GM12878 (cell line): ENCODE data around the gene UBALD2. TPM values are rescaled to one million over a fixed set of nuclear protein-coding genes. Genes with fewer than 3 reads are reported as not detected.

Experiments used
- ATAC-seq: fragments of 200-7000 bp; cut with Tn5 transposase; 3 replicates; pipeline ENCODE4 v1.9.1; 2020; ENCODE audit warnings: mild to moderate bottlenecking, moderate library complexity
- BruUV-seq: library from RNA; stranded (reverse); fragments of 400-500 nt; replicated peaks from 2 replicates; lab custom pipeline; 2021; lab: Mats Ljungman, UMichigan
- CTCF ChIA-PET: fragments of 300-600 bp; sonication (Branson Sonifier 250); formaldehyde crosslinking; extraction: SDS; loops from one replicate; lab custom pipeline; 2021; ENCODE audit warnings: inconsistent platforms; lab: Yijun Ruan, JAX
- POLR2A ChIA-PET: fragments of 350-600 bp; formaldehyde crosslinking; extraction: SDS; loops from one replicate; lab custom pipeline; 2021; ENCODE audit warnings: inconsistent platforms; lab: Charles Lee
- RAD21 ChIA-PET: fragments of 300-600 bp; sonication (Branson Sonifier 250); formaldehyde crosslinking; loops from one replicate; lab custom pipeline; 2023; ENCODE audit warnings: antibody characterized with exemption; ENCODE audit not compliant: unreplicated experiment; lab: Charles Lee
- SMC1A ChIA-PET: fragments of 300-600 bp; sonication (Branson Sonifier 250); formaldehyde crosslinking; loops from one replicate; lab custom pipeline; 2023; ENCODE audit not compliant: unreplicated experiment, uncharacterized antibody; lab: Charles Lee
- DNase-seq: peaks from one replicate; pipeline ENCODE4 v3.0.0-alpha.2; 2011; ENCODE audit warnings: low read depth, low spot score
- FAIRE-seq: peaks from 3 replicates; lab custom pipeline; 2011; peaks lifted over from hg19 to GRCh38; lab: Jason Lieb, UNC
- H2AFZ ChIP-seq: 2 replicates; pipeline ENCODE4 v1.6.0; 2011; ENCODE audit warnings: low read depth, low read length, control low read depth; ENCODE audit not compliant: control insufficient read depth
- H3K27ac ChIP-seq: 2 replicates; pipeline ENCODE4 v1.5.1; 2011; ENCODE audit warnings: control low read depth; ENCODE audit not compliant: control insufficient read depth, insufficient read depth
- H3K27me3 ChIP-seq, 2 experiments: replicated peaks in 1 of 2; 2 replicates each; pipeline versions ENCODE4 v1.6.0 to v1.6.1; 2011; ENCODE audit warnings: low read length in 1 of 2; ENCODE audit not compliant: control insufficient read depth in 2 of 2, insufficient read depth in 2 of 2
- H3K36me3 ChIP-seq, 2 experiments: 2 replicates each; pipeline ENCODE4 v1.5.1; 2011; ENCODE audit warnings: low read length in 1 of 2; ENCODE audit not compliant: control insufficient read depth in 2 of 2, insufficient read depth in 2 of 2
- H3K4me1 ChIP-seq: 2 replicates; pipeline ENCODE4 v1.6.1; 2011; ENCODE audit warnings: mild to moderate bottlenecking, low read length, moderate library complexity, mixed read lengths; ENCODE audit not compliant: control insufficient read depth, insufficient read depth
- H3K4me2 ChIP-seq: 2 replicates; pipeline ENCODE4 v1.6.0; 2011; ENCODE audit warnings: control low read depth; ENCODE audit not compliant: control insufficient read depth, insufficient read depth
- H3K4me3 ChIP-seq: fragments of 200-600 bp; sonication (generic); 2 replicates; pipeline ENCODE4 v1.5.1; 2016
- H3K79me2 ChIP-seq: 2 replicates; pipeline ENCODE4 v1.6.0; 2011; ENCODE audit warnings: low read length; ENCODE audit not compliant: control insufficient read depth, insufficient read depth
- H3K9ac ChIP-seq: 2 replicates; pipeline ENCODE4 v1.8.0; 2011; ENCODE audit warnings: low read length, control low read depth, mixed read lengths; ENCODE audit not compliant: control insufficient read depth, insufficient read depth
- H3K9me3 ChIP-seq: replicated peaks from 3 replicates; pipeline ENCODE4 v1.5.1; 2011; ENCODE audit warnings: mild to moderate bottlenecking, low read length; ENCODE audit not compliant: control insufficient read depth, insufficient read depth
- H4K20me1 ChIP-seq: 2 replicates; pipeline ENCODE4 v1.6.0; 2011; ENCODE audit not compliant: control insufficient read depth, insufficient read depth
- ELK1 ChIP-seq: IDR thresholded peaks from 2 replicates; pipeline ENCODE4 v1.6.1; 2012; ENCODE audit warnings: low read depth, low read length, improper control_type of control experiment
- EZH2 ChIP-seq: IDR thresholded peaks from 2 replicates; pipeline ENCODE4 v1.6.1; 2012; ENCODE audit warnings: low read depth, mild to moderate bottlenecking, control low read depth, inconsistent platforms, low read length, borderline replicate concordance; ENCODE audit not compliant: control insufficient read depth
- JUNB ChIP-seq: IDR thresholded peaks from 2 replicates; pipeline ENCODE4 v1.6.1; 2016; ENCODE audit warnings: antibody characterized with exemption, mild to moderate bottlenecking
- LARP7 ChIP-seq: fragments of 450-650 bp; IDR thresholded peaks from 2 replicates; pipeline ENCODE4 v1.6.1; 2017; ENCODE audit warnings: mild to moderate bottlenecking
- NFYA ChIP-seq: IDR thresholded peaks from 2 replicates; pipeline ENCODE4 v1.6.1; 2011; ENCODE audit warnings: low read depth, mild to moderate bottlenecking, low read length, improper control_type of control experiment, borderline replicate concordance
- PAX8 ChIP-seq: fragments of 450-650 bp; IDR thresholded peaks from 2 replicates; pipeline ENCODE4 v1.6.1; 2017; ENCODE audit warnings: mild to moderate bottlenecking, moderate library complexity
- SREBF1 ChIP-seq: IDR thresholded peaks from 2 replicates; pipeline ENCODE4 v1.6.1; 2012; ENCODE audit warnings: mild to moderate bottlenecking, low read length
- ZNF207 ChIP-seq: fragments of 450-650 bp; IDR thresholded peaks from 2 replicates; pipeline ENCODE4 v1.6.1; 2014; ENCODE audit warnings: antibody characterized with exemption, mild to moderate bottlenecking, borderline replicate concordance
- ZNF687 ChIP-seq: fragments of 450-650 bp; IDR thresholded peaks from 2 replicates; pipeline ENCODE4 v1.6.1; 2017; ENCODE audit warnings: mild to moderate bottlenecking, moderate library complexity
- WGBS: methylation state at CpG from one replicate; pipeline ENCODE4 v1.1.6; 2016; ENCODE audit warnings: low lambda C conversion rate; ENCODE audit not compliant: insufficient replicate concordance, insufficient coverage; ENCODE audit errors: missing lambda C conversion rate; 5-methylcytosine and 5-hydroxymethylcytosine counted together
- in situ Hi-C: fragments of 300-500 bp; cut with MboI; formaldehyde crosslinking; loops from 9 replicates; pipeline ENCODE4 v1.14.3; 2018; ENCODE audit warnings: mixed read lengths
- intact Hi-C: fragments of 100-400 bp; cut with micrococcal nuclease; formaldehyde crosslinking; loops from one replicate; pipeline ENCODE4 v1.14.2; 2022; ENCODE audit not compliant: unreplicated experiment
- polyA plus RNA-seq, 11 experiments: library from polyadenylated mRNA; depleted of rRNA in 4 of 11; unstranded in 6 of 11; stranded (reverse) in 5 of 11; fragments of >200 nt; fragmentation: Nextera tagmentation in 4 of 11; fragmentation: Illumina TruSeq in 1 of 11; extraction: Ambion mirVana in 4 of 11; extraction: Trizol in 1 of 11; gene quantifications; 1 replicate in 1 of 11; 2 replicates in 10 of 11; pipeline versions ENCODE4 v1.2.1 to v1.2.3, GENCODE V29; 2011 to 2016; ENCODE audit warnings: inconsistent platforms in 2 of 11, missing spikeins in 2 of 11, low read depth in 1 of 11
- total RNA-seq, 4 experiments: library from RNA; depleted of rRNA in 3 of 4; stranded (reverse); fragments of >200 nt in 3 of 4; fragmentation: Illumina TruSeq in 1 of 4; extraction: Trizol in 1 of 4; gene quantifications; 2 replicates each; pipeline versions ENCODE4 v1.2.1 to v1.2.3, GENCODE V29; 2013 to 2021

UBALD2 gene
- total and polyA plus RNA-seq, 10 of the 15 experiments (the other 5 are each of a cell fraction or from before 2014, with no cell fraction given): 2.8 to 165 (median 20.6) TPM

- Histone ChIP-seq H3K27ac (no peak overlapping the region), H3K4me2 (no peak overlapping the region), H3K9me3 (no peaks in the 10 kb centered on the region), H3K4me1 (peaks cover 9% of the 10 kb centered on the region), H4K20me1 (no peaks in the 10 kb centered on the region), H3K4me3 (no peak overlapping the region), H3K9ac (no peak overlapping the region), H3K79me2 (no peaks in the 10 kb centered on the region), H3K36me3 (no peaks in the 10 kb centered on the region), H2AFZ (no peak overlapping the region), H3K27me3 (no peaks in the 10 kb centered on the region)
- POLR2A ChIA-PET: interaction anchor here (1.0 to 2.2 kb wide), 2 partner anchors 12 to 15 kb away, joined by 3 to 6 read pairs; no protein-coding TSS in a partner anchor
- BruUV-seq: no TSS peak
- no peak for ATAC-seq
- RAD21 ChIA-PET: interaction anchor here (1.7 to 2.2 kb wide), 2 partner anchors 36 to 41 kb away, joined by 4 to 10 read pairs; no protein-coding TSS in a partner anchor
- SMC1A ChIA-PET: interaction anchor here (1.1 to 3.4 kb wide), 6 partner anchors 16 to 202 kb away, joined by 3 to 13 read pairs (median 6); no protein-coding TSS in a partner anchor
- TF ChIP-seq ELK1: no peak
- no peak for TF ChIP-seq PAX8
- no peak for TF ChIP-seq SREBF1
- TF ChIP-seq ZNF207: no peak
- TF ChIP-seq JUNB: no peak
- TF ChIP-seq LARP7: no peak
- TF ChIP-seq NFYA: no peak
- no peak for TF ChIP-seq ZNF687
- TF ChIP-seq EZH2: no peak
- FAIRE-seq: no peak
- CTCF ChIA-PET: no interaction called here
- WGBS: 100% methylated on average over 2 of the region's 2 CpGs
- intact Hi-C loops (loop anchor here (5.0 kb wide), 1 partner anchor 35 kb away; the partner anchor contains the start of gene UBALD2), in situ Hi-C loops (no loop called here)
- no peak for DNase-seq
Measured at GRCh38 chr17:76232342-76232741, 32.8 kb upstream of the UBALD2 start.
